ENCODE measurements around the gene SYT1. TPM values are rescaled to one million over a fixed set of nuclear protein-coding genes. Genes with fewer than 3 reads are reported as not detected.

Gene SYT1
- total RNA-seq, 1 donor from 2014 or later = 0.30 TPM

DNA sequence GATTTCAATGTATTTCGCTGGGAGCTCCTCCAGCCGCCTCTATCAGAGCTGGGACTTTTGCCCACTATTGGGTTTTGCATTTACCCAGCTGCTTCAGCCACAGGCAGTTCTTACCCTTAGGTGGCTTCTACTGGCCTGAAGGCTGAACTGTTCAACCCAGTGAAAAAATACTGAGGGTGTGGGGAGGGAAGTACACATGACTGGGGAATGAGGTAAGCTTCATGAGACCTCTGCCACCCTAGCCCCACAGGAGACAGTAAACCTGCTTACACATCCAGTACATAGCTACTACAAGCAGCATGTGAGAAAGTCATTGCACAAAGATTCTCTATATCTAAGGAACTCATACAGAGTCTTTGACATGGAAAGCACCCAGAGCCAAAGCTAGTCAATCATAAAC lies 411.1 kb downstream of the SYT1 start:
- no peaks in the 10 kb centered on the region for H3K4me1 ChIP-seq
- H3K27me3 ChIP-seq (ENCODE audit: low read depth) = no peaks in the 10 kb centered on the region
- TF ChIP-seq, protein P1, sequence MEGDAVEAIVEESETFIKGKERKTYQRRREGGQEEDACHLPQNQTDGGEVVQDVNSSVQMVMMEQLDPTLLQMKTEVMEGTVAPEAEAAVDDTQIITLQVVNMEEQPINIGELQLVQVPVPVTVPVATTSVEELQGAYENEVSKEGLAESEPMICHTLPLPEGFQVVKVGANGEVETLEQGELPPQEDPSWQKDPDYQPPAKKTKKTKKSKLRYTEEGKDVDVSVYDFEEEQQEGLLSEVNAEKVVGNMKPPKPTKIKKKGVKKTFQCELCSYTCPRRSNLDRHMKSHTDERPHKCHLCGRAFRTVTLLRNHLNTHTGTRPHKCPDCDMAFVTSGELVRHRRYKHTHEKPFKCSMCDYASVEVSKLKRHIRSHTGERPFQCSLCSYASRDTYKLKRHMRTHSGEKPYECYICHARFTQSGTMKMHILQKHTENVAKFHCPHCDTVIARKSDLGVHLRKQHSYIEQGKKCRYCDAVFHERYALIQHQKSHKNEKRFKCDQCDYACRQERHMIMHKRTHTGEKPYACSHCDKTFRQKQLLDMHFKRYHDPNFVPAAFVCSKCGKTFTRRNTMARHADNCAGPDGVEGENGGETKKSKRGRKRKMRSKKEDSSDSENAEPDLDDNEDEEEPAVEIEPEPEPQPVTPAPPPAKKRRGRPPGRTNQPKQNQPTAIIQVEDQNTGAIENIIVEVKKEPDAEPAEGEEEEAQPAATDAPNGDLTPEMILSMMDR (IDR thresholded peaks at IDR 0.05; ENCODE audit: borderline replicate concordance) = no peak
- no peak overlapping the region for H3K27ac ChIP-seq (replicated peaks)
- no peak overlapping the region for H3K4me3 ChIP-seq
- H3K9me3 ChIP-seq (replicated peaks) = peaks cover 39% of the 10 kb centered on the region
- DNase-seq = no peak
- intact Hi-C loops (cut with micrococcal nuclease) = no loop called here
- H3K36me3 ChIP-seq = no peaks in the 10 kb centered on the region

DNA sequence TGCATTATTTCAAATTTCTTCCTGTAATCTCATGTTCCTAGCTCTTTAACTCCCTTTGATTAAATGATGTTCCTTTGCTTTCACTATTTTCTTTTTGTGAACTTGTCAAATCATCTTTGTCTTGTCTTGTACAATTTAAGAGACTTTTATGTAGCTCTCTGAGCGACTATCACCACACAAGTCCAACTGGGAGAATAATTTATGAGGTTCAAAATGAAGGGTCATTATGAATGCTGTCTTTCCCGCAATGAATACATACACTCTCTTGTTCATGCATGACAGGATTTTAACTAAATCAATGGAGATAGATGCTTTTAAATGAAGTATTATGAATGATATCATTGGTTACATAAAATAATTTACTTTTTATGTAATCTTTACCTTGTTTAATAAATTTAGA lies 418.8 kb downstream of the SYT1 start:
- H3K36me3 ChIP-seq = no peaks in the 10 kb centered on the region
- peaks cover 19% of the 10 kb centered on the region for H3K9me3 ChIP-seq (replicated peaks)
- intact Hi-C loops (cut with micrococcal nuclease) = no loop called here
- H3K4me1 ChIP-seq = no peaks in the 10 kb centered on the region
- DNase-seq = no peak
- TF ChIP-seq, protein P1 (IDR thresholded peaks at IDR 0.05; ENCODE audit: borderline replicate concordance) = no peak
- H3K27ac ChIP-seq (replicated peaks) = no peak overlapping the region
- H3K4me3 ChIP-seq = no peak overlapping the region
- H3K27me3 ChIP-seq (ENCODE audit: low read depth) = no peaks in the 10 kb centered on the region

DNA sequence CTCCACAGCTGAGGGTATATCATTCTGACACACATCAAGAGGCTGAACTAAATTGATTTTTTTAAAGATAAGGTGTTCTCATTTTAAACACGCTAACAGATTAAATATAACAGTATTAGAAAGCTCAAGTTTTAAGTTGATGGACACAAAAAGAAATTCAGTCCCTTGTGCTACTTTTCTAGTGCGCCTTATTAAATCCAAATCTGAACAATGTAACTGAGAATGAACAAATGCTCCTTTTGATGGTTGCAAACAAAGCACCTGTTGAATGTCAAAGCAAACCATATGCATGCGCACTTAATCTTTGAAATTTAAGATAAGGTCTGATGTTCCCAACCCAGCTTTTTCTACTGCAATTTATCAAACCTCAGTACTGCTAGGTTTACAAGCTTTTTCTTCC lies 424.3 kb downstream of the SYT1 start:
- no peaks in the 10 kb centered on the region for H3K36me3 ChIP-seq
- no peaks in the 10 kb centered on the region for H3K4me1 ChIP-seq
- no peak overlapping the region for H3K4me3 ChIP-seq
- intact Hi-C loops (cut with micrococcal nuclease) = no loop called here
- H3K9me3 ChIP-seq (replicated peaks) = no peaks in the 10 kb centered on the region
- DNase-seq = no peak
- TF ChIP-seq, protein P1 (IDR thresholded peaks at IDR 0.05; ENCODE audit: borderline replicate concordance) = no peak
- H3K27ac ChIP-seq (replicated peaks) = no peak overlapping the region
- no peaks in the 10 kb centered on the region for H3K27me3 ChIP-seq (ENCODE audit: low read depth)

DNA sequence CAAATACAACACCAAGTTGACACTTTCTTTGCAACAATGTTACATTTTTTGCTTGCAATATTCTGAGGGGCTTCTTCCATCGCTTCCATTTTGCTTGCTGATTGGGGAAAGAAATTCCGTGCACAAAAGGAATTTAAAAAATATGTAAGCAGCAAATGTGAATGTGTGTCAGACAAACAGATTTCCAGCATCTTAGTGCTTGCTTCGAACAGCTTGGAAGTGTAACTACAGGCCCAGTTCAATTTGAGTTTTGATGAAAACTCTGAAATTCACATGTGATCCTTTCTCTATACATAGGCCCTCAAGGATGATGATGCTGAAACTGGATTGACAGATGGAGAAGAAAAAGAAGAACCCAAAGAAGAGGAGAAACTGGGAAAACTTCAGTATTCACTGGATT lies 427.1 kb downstream of the SYT1 start:
- DNase-seq = no peak
- no peak overlapping the region for H3K27ac ChIP-seq (replicated peaks)
- H3K4me1 ChIP-seq = no peaks in the 10 kb centered on the region
- no peak overlapping the region for H3K4me3 ChIP-seq
- H3K27me3 ChIP-seq (ENCODE audit: low read depth) = no peaks in the 10 kb centered on the region
- H3K36me3 ChIP-seq = no peaks in the 10 kb centered on the region
- no peaks in the 10 kb centered on the region for H3K9me3 ChIP-seq (replicated peaks)
- TF ChIP-seq, protein P1 (IDR thresholded peaks at IDR 0.05; ENCODE audit: borderline replicate concordance) = no peak
- intact Hi-C loops (cut with micrococcal nuclease) = no loop called here

DNA sequence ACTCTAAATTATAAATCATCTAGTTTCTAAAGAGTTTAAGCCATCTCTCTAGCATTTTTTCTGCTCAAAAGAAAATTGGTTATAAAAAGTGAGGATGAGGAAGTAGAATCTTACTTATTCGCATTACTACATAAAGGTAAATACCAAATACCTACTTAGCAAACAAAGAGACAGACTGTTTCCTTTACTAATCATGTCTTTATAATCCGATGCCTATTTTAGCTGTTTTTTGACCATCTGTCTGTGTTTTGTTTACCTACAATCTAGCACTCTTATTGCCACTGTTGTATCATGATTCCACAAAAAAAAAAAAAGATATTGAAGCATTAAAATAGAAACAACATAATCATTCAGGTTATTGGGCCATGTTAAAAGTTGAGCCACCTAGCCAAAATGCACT lies 430.0 kb downstream of the SYT1 start:
- no peaks in the 10 kb centered on the region for H3K36me3 ChIP-seq
- no peaks in the 10 kb centered on the region for H3K27me3 ChIP-seq (ENCODE audit: low read depth)
- intact Hi-C loops (cut with micrococcal nuclease) = no loop called here
- no peaks in the 10 kb centered on the region for H3K4me1 ChIP-seq
- H3K4me3 ChIP-seq = no peak overlapping the region
- H3K27ac ChIP-seq (replicated peaks) = no peak overlapping the region
- TF ChIP-seq, protein P1 (IDR thresholded peaks at IDR 0.05; ENCODE audit: borderline replicate concordance) = no peak
- no peak for DNase-seq
- H3K9me3 ChIP-seq (replicated peaks) = no peaks in the 10 kb centered on the region

DNA sequence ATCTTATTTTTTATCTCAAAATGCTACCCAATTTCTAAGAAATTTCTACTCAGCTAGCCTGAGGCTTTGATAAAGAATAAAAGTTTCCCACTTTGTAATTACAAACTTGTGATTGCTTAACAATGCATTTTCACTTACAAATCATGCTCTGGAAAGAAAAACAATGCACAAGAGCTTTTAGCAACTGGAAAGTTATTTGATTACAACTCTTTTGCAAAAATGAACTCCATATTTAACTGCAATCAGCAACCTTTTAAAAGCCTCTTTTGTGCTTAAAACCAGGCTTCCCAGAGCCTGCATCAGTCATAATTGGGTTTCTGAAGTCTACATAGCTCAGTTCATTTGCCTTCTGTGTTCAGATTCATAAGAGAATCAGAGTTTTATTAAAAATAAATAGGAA lies 431.0 kb downstream of the SYT1 start:
- no peaks in the 10 kb centered on the region for H3K4me1 ChIP-seq
- TF ChIP-seq, protein P1 (IDR thresholded peaks at IDR 0.05; ENCODE audit: borderline replicate concordance) = no peak
- no peak overlapping the region for H3K27ac ChIP-seq (replicated peaks)
- no peaks in the 10 kb centered on the region for H3K27me3 ChIP-seq (ENCODE audit: low read depth)
- no peak for DNase-seq
- intact Hi-C loops (cut with micrococcal nuclease) = no loop called here
- no peaks in the 10 kb centered on the region for H3K9me3 ChIP-seq (replicated peaks)
- H3K36me3 ChIP-seq = no peaks in the 10 kb centered on the region
- H3K4me3 ChIP-seq = no peak overlapping the region

All from left ventricle myocardium inferior (tissue), 1 donor.